H7 (cell line): ENCODE measurements around the gene TBXT. TPM values are rescaled to one million over a fixed set of nuclear protein-coding genes. Genes with fewer than 3 reads are reported as not detected.
A peak's percentile ranks its signal among the peaks of the same experiment; 100 is the strongest.

ENCODE experiments used
- DNase-seq: peaks from one replicate; pipeline ENCODE4 v3.0.0; 2012
- H3K27me3 ChIP-seq: 2 replicates; pipeline ENCODE4 v1.6.0; 2011; ENCODE audit warnings: mild to moderate bottlenecking, low read length; ENCODE audit not compliant: control insufficient read depth, insufficient read depth
- H3K36me3 ChIP-seq: replicated peaks from 2 replicates; pipeline ENCODE4 v1.5.1; 2011; ENCODE audit warnings: low read length; ENCODE audit not compliant: control insufficient read depth, insufficient read depth
- H3K4me3 ChIP-seq: 2 replicates; pipeline ENCODE4 v1.5.1; 2011; ENCODE audit warnings: low read depth, mild to moderate bottlenecking, control low read depth, low read length, moderate library complexity; ENCODE audit not compliant: insufficient read depth
- total RNA-seq: library from RNA; depleted of rRNA; stranded (reverse); fragments of >200 nt; shearing (Covaris generic); gene quantifications from 2 replicates; pipeline ENCODE4 v1.2.3, GENCODE V29; 2014; rRNA removed

TBXT gene, protein sequence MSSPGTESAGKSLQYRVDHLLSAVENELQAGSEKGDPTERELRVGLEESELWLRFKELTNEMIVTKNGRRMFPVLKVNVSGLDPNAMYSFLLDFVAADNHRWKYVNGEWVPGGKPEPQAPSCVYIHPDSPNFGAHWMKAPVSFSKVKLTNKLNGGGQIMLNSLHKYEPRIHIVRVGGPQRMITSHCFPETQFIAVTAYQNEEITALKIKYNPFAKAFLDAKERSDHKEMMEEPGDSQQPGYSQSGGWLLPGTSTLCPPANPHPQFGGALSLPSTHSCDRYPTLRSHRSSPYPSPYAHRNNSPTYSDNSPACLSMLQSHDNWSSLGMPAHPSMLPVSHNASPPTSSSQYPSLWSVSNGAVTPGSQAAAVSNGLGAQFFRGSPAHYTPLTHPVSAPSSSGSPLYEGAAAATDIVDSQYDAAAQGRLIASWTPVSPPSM
- 0.22 and 1.0 TPM in 2 replicates for total RNA-seq

DNA sequence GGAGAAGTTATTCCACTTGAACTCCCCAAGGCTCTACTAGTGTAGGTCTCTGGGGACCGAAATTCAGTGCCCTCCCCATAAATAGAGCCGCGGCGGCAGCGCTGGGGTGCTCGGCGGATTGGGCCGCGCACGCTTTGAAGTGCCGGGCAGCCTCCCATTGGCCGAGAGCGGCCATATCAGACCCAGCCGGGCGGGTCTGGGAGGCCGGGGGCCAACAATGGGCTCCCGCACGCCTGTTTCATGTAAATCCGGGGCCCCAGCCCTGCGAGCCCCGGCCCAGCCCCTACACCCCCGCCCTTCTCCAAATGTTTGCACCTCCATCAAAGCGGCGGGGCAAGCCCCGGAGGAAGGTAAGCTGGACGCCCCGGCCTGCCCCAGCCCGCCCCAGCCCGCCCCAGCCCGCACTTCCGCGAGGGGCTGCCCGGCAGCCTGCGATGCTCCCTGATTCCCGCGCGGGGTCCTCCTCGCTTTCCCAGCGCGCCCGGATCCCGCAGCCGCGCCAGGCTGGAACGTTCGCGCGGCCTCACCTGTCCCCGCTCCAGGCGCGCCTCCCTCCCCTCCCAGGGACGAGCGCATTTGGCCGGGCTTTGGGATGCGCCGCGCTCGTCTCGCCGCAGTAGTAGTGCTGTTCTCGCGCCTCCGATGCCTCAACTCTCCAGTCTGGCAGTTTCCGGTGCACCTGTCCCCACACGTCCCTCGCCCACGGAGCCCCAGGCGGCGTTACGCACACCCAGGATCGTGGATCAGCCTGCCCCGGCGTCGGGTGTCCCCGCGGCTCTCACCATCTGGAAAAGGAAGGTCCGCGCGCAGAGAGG, at the start of gene TBXT:
TSS of gene TBXT (minus strand) at position 51 of the 815 bp plus-strand sequence. CDS start 260 bp downstream, outside the sequence.
- H3K27me3 ChIP-seq, result peaks cover 95% of the 10 kb centered on the region
- no peaks in the 10 kb centered on the region for H3K36me3 ChIP-seq
- DNase-seq, result peak; percentile 96
- peak within 1 kb of the TSS; percentile 51 for H3K4me3 ChIP-seq

DNA sequence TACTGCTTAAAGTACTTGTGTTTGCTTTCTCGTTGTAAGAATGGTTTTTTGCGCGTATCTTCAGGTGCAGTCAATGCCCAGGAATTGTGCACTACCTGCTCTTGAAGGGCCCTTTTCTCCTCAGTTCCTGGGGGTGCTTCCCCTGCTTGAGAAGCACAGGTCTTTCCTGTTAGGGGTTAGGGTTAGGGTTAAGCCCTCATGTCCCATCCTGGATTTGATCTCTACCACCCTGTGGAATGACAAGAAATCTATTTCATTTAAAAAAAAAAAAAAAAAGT, 39.6 kb upstream of the TBXT start:
- Histone ChIP-seq H3K27me3 (peaks cover 3% of the 10 kb centered on the region; the same call in 1 of the 2 replicates), H3K4me3 (no peak overlapping the region), H3K36me3 (no peaks in the 10 kb centered on the region)
- DNase-seq, result no peak

- peaks cover 3% of the 10 kb centered on the region; the same call in 1 of the 2 replicates for H3K27me3 ChIP-seq
- no peak overlapping the region for H3K4me3 ChIP-seq
- H3K36me3 ChIP-seq, result no peaks in the 10 kb centered on the region
- no peak for DNase-seq
These were observed 39.0 kb upstream of the TBXT start for GRCh38 chr6:166206510-166207283.

DNA sequence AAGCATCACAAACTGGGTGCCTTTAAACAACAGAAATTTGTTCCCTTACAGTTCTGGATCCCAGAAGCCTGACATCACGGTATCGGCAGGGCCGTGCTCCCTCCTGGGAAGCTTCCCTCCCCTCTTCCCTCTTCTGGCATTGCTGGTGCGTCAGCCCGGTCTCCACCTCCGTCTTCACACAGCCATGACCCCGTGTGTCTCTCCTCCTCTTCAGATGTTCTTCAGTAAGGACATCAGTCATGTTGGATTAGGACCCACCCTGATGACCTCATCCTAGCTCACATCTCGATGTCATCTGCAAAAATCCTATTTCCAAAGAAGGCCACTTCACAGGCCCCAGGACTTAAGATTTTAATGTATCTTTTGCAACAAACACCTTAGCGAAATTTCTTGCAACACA, 38.4 kb upstream of the TBXT start:
- no peaks in the 10 kb centered on the region for H3K36me3 ChIP-seq
- H3K4me3 ChIP-seq, result no peak overlapping the region
- no peak for DNase-seq
- peaks cover 3% of the 10 kb centered on the region; the same call in 1 of the 2 replicates for H3K27me3 ChIP-seq

DNA sequence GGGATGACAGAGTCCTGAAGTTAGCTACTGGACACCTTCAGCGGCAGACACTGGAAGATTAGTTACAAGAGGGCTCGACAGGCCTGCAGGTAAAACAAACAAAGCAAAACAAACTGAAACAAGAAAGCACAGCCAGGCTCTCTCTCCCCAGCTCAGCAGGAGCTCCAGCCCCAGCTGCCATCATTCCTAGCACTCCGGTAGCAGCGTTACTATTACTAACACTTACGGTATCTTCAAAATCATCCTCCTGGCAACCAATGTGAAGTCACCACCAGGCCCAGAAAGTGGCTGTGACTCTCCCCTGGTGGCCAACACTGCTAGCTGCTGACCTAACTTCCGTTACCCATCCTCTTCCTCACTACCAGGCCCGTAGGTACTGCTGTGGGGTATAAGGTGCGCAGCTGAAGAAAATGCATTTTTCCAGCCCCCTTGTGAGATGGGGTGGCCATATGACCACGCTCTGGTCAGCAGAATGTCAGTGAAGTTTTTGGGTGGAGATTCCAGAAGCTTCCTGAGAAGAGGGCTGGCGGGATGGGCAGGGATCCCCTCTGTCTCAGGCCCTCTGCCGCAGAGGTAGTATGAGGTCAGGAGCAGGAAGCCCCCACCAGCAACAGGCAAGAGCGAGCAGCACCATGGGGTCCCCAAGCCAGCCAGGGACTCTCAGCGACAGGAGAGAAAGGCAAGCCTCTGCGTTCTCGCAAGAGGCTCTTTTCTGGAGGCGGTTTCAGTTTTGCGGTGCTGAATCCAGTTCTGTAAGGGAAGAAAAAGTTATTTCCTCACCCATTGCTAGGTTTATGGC, 37.4 kb upstream of the TBXT start:
- peaks cover 3% of the 10 kb centered on the region; the same call in 1 of the 2 replicates for H3K27me3 ChIP-seq
- H3K36me3 ChIP-seq, result no peaks in the 10 kb centered on the region
- DNase-seq, result peak; percentile 57
- no peak overlapping the region for H3K4me3 ChIP-seq

DNA sequence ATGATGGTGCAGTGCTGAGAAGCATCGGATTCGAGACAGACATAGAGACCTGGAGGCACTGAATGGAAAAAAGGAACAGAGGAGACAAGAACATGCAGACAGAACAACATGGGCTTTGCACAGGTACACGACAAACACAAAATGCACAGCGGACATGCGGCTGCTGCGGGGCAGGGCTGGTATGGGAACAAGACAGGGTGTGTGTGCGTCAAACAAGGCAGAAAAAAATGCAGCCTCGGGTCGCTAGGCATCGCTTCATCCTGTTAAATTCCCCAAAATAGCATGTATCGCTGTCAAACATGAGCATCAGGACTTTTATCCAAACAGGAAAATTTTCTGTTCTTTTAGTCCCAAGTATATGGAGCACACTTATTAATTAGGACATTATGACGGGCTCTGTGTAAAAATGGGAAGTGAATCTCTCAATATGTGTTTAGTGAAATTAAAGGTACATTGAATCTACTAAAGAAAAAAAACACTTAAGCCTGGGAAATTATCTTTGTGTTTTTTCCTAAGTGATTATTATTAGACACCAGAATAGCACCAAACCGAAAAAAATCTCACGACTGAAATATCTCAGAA, 36.1 kb upstream of the TBXT start:
- H3K27me3 ChIP-seq, result peaks cover 3% of the 10 kb centered on the region; the same call in 1 of the 2 replicates
- no peak for DNase-seq
- no peaks in the 10 kb centered on the region for H3K36me3 ChIP-seq
- no peak overlapping the region for H3K4me3 ChIP-seq

DNA sequence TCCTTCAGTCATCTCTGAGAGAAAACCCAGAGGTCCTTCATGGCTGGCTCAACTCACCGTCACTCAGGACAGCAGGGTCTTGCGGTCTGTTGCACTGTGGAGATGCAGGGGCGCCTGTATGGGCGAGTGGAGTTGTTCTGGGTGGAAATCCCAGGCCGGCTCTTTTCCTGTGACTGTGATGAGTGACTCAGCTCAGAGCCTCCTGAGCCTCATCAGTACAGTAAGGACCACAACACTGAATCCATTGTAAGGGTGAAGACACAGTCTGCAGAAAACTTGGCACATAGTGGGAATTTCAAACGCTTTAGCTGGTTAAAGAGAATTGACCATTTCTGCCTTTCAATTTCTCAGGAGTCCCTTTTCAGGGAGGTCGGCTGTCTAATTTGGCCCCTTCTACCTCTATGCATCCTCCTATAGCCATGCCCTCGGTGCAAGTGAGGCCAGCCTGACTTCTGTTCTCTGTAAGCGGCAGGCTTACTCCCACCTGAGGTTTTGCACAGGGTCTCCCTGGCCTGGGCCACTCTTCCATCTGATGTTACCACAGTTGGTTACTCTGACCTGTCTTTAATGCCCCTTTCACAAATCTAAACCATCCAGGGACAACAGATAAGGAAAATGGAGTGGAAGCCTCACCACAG, 35.5 kb upstream of the TBXT start:
- no peak for DNase-seq
- H3K27me3 ChIP-seq, result peaks cover 4% of the 10 kb centered on the region
- H3K4me3 ChIP-seq, result no peak overlapping the region
- H3K36me3 ChIP-seq, result no peaks in the 10 kb centered on the region

DNA sequence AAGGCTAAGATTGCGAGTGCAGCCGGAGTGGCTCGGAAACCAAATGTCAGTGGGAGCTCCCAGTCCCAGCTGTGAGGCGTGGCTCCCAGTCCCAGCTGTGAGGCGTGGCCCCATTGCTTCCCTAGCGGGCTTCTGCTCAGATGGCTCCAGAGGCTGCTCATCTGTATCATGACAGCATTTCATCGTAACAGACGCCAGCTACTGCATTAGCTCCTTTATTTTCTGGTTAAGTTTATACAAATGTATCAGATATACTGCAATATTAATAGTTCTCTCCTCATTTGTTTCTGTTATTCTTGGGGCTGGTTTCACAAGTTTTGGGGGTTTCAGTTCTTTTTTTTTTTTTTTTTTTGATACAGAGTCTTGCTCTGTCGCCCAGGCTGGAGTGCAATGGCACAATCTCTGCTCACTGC, 34.7 kb upstream of the TBXT start:
- no peak for DNase-seq
- Histone ChIP-seq H3K27me3 (peaks cover 8% of the 10 kb centered on the region), H3K36me3 (no peaks in the 10 kb centered on the region), H3K4me3 (no peak overlapping the region)

DNA sequence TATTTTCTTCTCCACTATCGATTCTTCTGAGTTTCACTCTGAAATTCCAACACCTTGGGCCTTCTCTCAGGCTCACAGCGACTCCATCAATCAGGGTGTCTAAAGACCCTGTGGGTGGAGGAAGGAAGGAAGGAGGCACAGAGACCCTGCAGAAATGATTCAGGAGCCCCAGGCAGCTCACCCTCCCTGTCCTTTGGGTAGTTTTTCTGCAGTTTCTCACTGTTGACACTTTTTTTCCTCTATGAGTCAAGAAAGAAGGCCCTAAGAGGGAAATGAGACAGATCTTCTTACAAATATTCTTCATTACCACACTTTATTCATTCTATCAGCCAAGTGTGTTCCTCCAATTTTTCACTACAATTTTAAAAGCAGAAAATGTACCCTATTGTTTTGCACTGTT, 34.2 kb upstream of the TBXT start:
- peaks cover 8% of the 10 kb centered on the region for H3K27me3 ChIP-seq

GRCh38 chr6:166197361-166197760, 29.7 kb upstream of the TBXT start:
- no peaks in the 10 kb centered on the region for H3K36me3 ChIP-seq
- no peak overlapping the region for H3K4me3 ChIP-seq
- H3K27me3 ChIP-seq, result peaks cover 8% of the 10 kb centered on the region
- peak; percentile 66 for DNase-seq

More for the DNA sequence above, 34.2 kb upstream of the TBXT start:
- H3K4me3 ChIP-seq, result no peak overlapping the region
- no peak for DNase-seq
- H3K36me3 ChIP-seq, result no peaks in the 10 kb centered on the region

DNA sequence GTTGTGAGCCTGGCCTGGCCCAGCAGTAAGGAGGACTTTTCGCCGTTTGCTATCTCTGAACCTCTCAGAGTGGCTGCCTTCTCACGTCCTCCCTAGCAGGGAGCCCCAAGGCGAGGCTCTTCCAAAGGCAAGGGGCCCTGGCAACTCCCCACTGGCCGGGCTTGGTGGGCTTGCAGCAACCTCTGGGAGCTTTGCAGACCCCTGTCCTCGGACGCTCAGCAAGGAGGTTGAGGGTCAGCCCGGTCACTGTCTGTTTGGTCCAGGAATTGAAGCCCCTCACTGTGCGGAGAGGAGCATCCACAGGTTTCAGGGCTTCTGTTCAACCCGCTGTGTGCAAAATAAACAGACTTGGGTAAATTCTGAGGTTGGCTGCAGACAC, 28.2 kb upstream of the TBXT start:
- no peaks in the 10 kb centered on the region for H3K36me3 ChIP-seq
- H3K27me3 ChIP-seq, result peaks cover 8% of the 10 kb centered on the region
- no peak for DNase-seq
- no peak overlapping the region for H3K4me3 ChIP-seq

- H3K27me3 ChIP-seq, result peaks cover 8% of the 10 kb centered on the region
- H3K36me3 ChIP-seq, result no peaks in the 10 kb centered on the region
- H3K4me3 ChIP-seq, result no peak overlapping the region
- no peak for DNase-seq
These were observed 27.5 kb upstream of the TBXT start for GRCh38 chr6:166194914-166195859.
